Measurements from ENCODE around the gene RPLP2.

The RPLP2 gene

DNA sequence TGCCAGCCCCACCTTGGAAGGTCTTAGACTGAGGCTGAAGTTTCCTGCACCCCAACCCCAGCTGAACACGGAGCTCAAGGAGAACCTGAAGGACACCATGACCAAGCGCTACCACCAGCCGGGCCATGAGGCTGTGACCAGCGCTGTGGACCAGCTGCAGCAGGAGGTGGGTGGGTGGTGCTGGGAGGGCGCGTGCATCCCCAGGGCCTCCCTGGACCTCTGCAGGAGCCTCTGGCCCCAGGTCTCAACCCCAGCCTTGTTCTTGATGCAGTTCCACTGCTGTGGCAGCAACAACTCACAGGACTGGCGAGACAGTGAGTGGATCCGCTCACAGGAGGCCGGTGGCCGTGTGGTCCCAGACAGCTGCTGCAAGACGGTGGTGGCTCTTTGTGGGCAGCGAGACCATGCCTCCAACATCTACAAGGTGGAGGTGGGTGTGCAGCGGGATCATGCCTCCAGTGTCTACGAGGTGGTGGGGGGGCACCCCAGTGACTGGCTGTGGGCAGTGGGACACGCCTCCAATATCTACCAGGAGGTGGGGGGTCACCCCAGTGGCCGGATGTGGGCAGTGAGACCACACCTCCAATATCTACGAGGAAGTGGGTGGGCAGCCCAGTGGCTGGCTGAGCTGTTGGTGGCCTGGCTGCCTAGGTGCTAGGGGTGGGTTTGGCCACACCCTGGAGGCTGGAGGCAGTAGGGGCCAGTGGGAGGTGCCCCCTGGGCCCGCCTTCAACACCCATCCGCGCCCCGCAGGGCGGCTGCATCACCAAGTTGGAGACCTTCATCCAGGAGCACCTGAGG lies 27.6 kb downstream of the RPLP2 start:
- peak overlapping the region; percentile 56 for H3K9ac ChIP-seq (ENCODE audit: insufficient read length, low read depth)
- no peaks in the 10 kb centered on the region for H3K27me3 ChIP-seq (ENCODE audit: insufficient read depth, insufficient read length)
- no peak for DNase-seq (ENCODE audit: low read depth, low spot score)
- peaks cover 66% of the 10 kb centered on the region for H3K36me3 ChIP-seq (ENCODE audit: insufficient read depth, insufficient read length, low read length)
- no peaks in the 10 kb centered on the region for H3K9me3 ChIP-seq (ENCODE audit: insufficient read depth, low read length)
- H3K4me1 ChIP-seq (ENCODE audit: insufficient read depth, insufficient read length) = peaks cover 42% of the 10 kb centered on the region
- TF ChIP-seq ZNF274 (IDR thresholded peaks at IDR 0.05; ENCODE audit: low read depth, low read length) (no peak), YY1 (IDR thresholded peaks at IDR 0.05; ENCODE audit: insufficient read depth, insufficient read length) (no peak), SUZ12 (IDR thresholded peaks at IDR 0.05; ENCODE audit: extremely low read depth, insufficient read depth, insufficient read length) (no peak)
- no peak overlapping the region for H3K4me3 ChIP-seq (ENCODE audit: insufficient read length, low read depth)

DNA sequence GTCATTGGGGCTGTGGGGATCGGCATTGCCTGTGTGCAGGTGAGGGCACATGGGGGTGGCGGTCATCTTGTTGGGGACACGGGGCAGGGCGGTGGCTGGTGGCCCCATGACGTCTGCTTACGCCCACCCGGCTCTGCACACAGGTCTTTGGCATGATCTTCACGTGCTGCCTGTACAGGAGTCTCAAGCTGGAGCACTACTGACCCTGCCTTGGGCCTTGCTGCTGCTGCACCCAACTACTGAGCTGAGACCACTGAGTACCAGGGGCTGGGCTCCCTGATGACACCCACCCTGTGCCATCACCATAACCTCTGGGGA lies 28.2 kb downstream of the RPLP2 start:
- Histone ChIP-seq H3K36me3 (ENCODE audit: insufficient read depth, insufficient read length, low read length) (peaks cover 66% of the 10 kb centered on the region), H3K4me1 (ENCODE audit: insufficient read depth, insufficient read length) (peaks cover 42% of the 10 kb centered on the region), H3K9ac (ENCODE audit: insufficient read length, low read depth) (no peak overlapping the region)

DNA sequence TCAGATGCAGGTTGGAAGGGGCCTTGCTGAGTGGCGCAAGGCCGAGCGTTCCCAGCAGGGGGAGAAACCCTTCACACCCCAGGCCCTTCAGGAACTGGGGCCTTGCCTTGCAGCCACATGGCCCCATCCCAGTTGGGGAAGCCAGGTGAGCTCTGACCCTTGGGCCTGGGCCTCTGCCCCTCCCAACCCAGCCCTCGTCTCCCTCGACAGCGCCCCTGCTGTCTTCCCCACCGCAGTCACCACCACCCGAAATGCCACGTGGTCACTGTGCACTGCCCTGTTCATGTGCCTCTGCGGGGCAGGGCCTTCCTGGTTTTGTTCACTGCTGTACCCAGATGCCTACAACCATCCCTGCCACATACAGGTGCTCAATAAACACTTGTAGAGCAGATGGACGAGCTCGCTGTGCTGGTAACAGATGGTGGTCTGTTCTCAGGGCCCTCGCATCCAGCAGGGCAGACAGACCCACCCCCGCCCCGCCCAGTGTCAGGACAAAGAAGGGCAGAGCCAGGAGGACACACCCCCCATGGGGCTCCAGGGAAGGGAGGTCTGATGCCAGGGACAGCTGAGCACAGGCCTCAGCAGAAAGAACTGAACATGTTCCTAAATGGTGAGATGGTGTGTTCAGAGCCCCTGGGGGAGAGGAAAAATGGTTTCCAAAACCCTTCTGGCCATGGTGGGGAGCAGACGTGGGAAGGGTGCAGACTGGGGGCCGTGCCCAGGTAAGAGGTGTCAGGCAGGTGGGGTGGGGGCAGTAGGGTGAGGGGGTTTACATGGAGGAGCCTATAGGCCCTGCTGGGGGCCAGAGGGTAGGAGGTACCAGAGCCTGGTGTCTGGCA lies 28.9 kb downstream of the RPLP2 start:
- Histone ChIP-seq H3K9me3 (ENCODE audit: insufficient read depth, low read length) (no peaks in the 10 kb centered on the region), H3K9ac (ENCODE audit: insufficient read length, low read depth) (peak overlapping the region; percentile 10), H3K4me3 (ENCODE audit: insufficient read length, low read depth) (no peak overlapping the region), H3K36me3 (ENCODE audit: insufficient read depth, insufficient read length, low read length) (peaks cover 66% of the 10 kb centered on the region), H3K27me3 (ENCODE audit: insufficient read depth, insufficient read length) (no peaks in the 10 kb centered on the region), H3K4me1 (ENCODE audit: insufficient read depth, insufficient read length) (peaks cover 42% of the 10 kb centered on the region)
- TF ChIP-seq SUZ12 (IDR thresholded peaks at IDR 0.05; ENCODE audit: extremely low read depth, insufficient read depth, insufficient read length) = no peak
- TF ChIP-seq ZNF274 (IDR thresholded peaks at IDR 0.05; ENCODE audit: low read depth, low read length) = no peak
- TF ChIP-seq YY1 (IDR thresholded peaks at IDR 0.05; ENCODE audit: insufficient read depth, insufficient read length) = no peak
- no peak for DNase-seq (ENCODE audit: low read depth, low spot score)

More for the DNA sequence above, 28.2 kb downstream of the RPLP2 start:
- Histone ChIP-seq H3K9me3 (ENCODE audit: insufficient read depth, low read length) (no peaks in the 10 kb centered on the region), H3K27me3 (ENCODE audit: insufficient read depth, insufficient read length) (no peaks in the 10 kb centered on the region), H3K4me3 (ENCODE audit: insufficient read length, low read depth) (no peak overlapping the region)
- DNase-seq (ENCODE audit: low read depth, low spot score) = no peak
- TF ChIP-seq YY1 (IDR thresholded peaks at IDR 0.05; ENCODE audit: insufficient read depth, insufficient read length) (no peak), ZNF274 (IDR thresholded peaks at IDR 0.05; ENCODE audit: low read depth, low read length) (no peak), SUZ12 (IDR thresholded peaks at IDR 0.05; ENCODE audit: extremely low read depth, insufficient read depth, insufficient read length) (no peak)

DNA sequence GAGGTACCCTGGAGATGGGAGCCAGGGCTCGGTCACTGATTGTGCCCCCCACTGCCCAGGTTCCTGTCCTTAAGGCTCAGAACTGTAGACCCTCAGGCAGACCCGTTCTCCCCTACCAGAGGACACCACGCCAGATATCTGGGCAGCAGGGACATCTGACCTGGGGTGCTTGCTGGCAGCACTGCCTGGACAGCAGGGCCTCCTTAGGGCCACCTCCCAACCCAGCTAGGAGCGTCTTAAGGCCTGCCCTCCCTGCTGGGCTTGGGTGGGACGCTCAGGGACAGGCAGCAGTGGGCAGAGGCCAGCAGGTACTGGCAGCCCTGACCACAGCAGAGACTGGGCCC lies 29.5 kb downstream of the RPLP2 start:
- Histone ChIP-seq H3K36me3 (ENCODE audit: insufficient read depth, insufficient read length, low read length) (peaks cover 66% of the 10 kb centered on the region), H3K27me3 (ENCODE audit: insufficient read depth, insufficient read length) (no peaks in the 10 kb centered on the region), H3K9me3 (ENCODE audit: insufficient read depth, low read length) (no peaks in the 10 kb centered on the region), H3K4me1 (ENCODE audit: insufficient read depth, insufficient read length) (peaks cover 41% of the 10 kb centered on the region), H3K4me3 (ENCODE audit: insufficient read length, low read depth) (no peak overlapping the region), H3K9ac (ENCODE audit: insufficient read length, low read depth) (peak overlapping the region; percentile 10)
- TF ChIP-seq SUZ12 (IDR thresholded peaks at IDR 0.05; ENCODE audit: extremely low read depth, insufficient read depth, insufficient read length) (no peak), YY1 (IDR thresholded peaks at IDR 0.05; ENCODE audit: insufficient read depth, insufficient read length) (no peak), ZNF274 (IDR thresholded peaks at IDR 0.05; ENCODE audit: low read depth, low read length) (no peak)
- no peak for DNase-seq (ENCODE audit: low read depth, low spot score)

DNA sequence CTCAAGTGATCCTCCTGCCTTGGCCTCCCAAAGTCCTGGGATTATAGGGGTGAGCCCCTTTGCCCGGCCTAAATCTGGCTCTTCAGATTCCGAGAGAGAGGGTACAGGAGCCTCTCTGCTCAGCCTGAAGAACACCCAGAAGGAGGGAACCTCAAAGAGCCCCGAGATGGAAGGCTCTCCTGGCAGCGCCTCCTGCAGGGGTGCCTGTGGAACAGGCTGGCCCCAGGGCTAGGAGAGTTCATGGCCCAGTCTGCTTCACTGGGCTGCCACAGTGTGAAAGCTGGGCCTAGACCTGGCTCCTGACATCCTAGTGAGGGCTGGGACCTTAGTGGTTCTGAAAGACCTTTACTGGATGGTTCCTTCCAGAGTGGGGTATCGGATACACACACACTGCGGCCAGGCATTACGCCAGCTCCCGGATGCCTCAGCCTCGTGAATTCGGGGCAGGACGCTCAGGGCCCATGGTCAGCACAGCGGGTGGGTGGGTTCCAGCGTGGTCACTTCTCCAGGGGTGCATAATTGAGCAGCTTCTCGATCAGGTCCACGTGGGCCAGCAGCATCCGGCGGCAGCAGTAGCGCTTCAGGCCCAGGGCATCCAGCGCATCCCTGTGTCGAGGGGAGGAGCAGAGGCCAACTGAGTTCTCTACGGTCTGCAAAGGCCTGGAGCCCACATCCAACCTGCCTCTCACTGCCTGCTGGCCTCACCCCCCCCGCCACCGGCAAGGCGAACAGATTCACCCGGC lies 30.3 kb downstream of the RPLP2 start:
- Histone ChIP-seq H3K4me3 (ENCODE audit: insufficient read length, low read depth) (no peak overlapping the region), H3K36me3 (ENCODE audit: insufficient read depth, insufficient read length, low read length) (peaks cover 58% of the 10 kb centered on the region), H3K4me1 (ENCODE audit: insufficient read depth, insufficient read length) (peaks cover 35% of the 10 kb centered on the region), H3K9ac (ENCODE audit: insufficient read length, low read depth) (peak overlapping the region; percentile 99), H3K9me3 (ENCODE audit: insufficient read depth, low read length) (no peaks in the 10 kb centered on the region), H3K27me3 (ENCODE audit: insufficient read depth, insufficient read length) (no peaks in the 10 kb centered on the region)
- TF ChIP-seq YY1 (IDR thresholded peaks at IDR 0.05; ENCODE audit: insufficient read depth, insufficient read length) (no peak), ZNF274 (IDR thresholded peaks at IDR 0.05; ENCODE audit: low read depth, low read length) (no peak), SUZ12 (IDR thresholded peaks at IDR 0.05; ENCODE audit: extremely low read depth, insufficient read depth, insufficient read length) (no peak)
- no peak for DNase-seq (ENCODE audit: low read depth, low spot score)

DNA sequence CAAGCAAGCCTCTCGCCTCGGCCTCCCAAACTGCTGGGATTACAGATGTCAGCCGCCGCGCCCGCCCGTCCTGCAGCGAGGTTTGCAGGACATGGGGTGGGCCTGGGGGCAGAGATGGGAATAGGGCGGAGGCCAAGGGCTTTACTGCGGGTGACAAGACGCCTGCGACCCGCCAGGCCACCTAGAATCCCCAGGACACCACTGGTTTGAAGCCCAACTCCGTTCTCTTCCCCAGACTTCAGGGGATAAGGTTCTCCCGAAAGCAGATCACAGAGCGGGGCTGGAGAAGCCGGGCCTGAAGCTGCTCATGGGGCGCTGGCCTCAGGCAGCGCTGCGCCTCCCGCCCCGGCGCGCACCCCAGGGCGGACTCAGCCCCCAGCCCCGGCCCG lies 32.2 kb downstream of the RPLP2 start:
- H3K4me3 ChIP-seq (ENCODE audit: insufficient read length, low read depth) = peak overlapping the region; percentile 98
- TF ChIP-seq YY1 (IDR thresholded peaks at IDR 0.05; ENCODE audit: insufficient read depth, insufficient read length) (no peak), SUZ12 (IDR thresholded peaks at IDR 0.05; ENCODE audit: extremely low read depth, insufficient read depth, insufficient read length) (no peak), ZNF274 (IDR thresholded peaks at IDR 0.05; ENCODE audit: low read depth, low read length) (no peak)
- no peak for DNase-seq (ENCODE audit: low read depth, low spot score)
- no peaks in the 10 kb centered on the region for H3K27me3 ChIP-seq (ENCODE audit: insufficient read depth, insufficient read length)
- peaks cover 45% of the 10 kb centered on the region for H3K36me3 ChIP-seq (ENCODE audit: insufficient read depth, insufficient read length, low read length)
- H3K4me1 ChIP-seq (ENCODE audit: insufficient read depth, insufficient read length) = peaks cover 53% of the 10 kb centered on the region
- no peaks in the 10 kb centered on the region for H3K9me3 ChIP-seq (ENCODE audit: insufficient read depth, low read length)
- H3K9ac ChIP-seq (ENCODE audit: insufficient read length, low read depth) = peak overlapping the region; percentile 99

Data from NT2/D1 (cell line).